Measurements from ENCODE around the gene TNFRSF21. TPM values are rescaled to one million over a fixed set of nuclear protein-coding genes. Genes with fewer than 3 reads are reported as not detected.

TNFRSF21 gene
- total RNA-seq, 1 experiment from 2014 or later: 172 TPM

DNA sequence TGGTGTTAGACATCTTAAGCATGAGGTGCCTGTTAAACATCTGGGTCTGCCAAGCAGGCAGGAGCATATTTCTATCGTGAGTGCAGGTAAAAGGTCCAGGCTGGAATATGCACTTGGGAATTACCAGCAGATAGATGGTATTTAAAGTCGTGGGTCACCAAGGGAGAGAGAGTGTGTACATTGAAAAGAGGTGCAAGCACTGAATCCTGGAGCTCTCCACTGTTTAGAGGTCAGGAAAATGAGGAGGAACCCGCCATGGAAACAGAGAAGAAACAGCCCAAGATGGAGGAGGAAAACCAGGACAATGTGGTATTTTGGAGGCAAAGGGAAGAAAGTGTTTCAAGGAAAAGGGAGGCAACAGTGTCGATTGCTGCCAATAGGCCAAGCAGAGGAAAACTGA, 46.4 kb downstream of the TNFRSF21 start:
- Histone ChIP-seq H3K9me3 (ENCODE audit: insufficient read depth, low read depth) (no peaks in the 10 kb centered on the region), H4K20me1 (ENCODE audit: insufficient read depth) (peaks cover 72% of the 10 kb centered on the region), H3K4me2 (no peak overlapping the region), H3K4me1 (replicated peaks; ENCODE audit: insufficient read depth) (peaks cover 5% of the 10 kb centered on the region), H3K79me2 (ENCODE audit: low read depth) (peaks cover 100% of the 10 kb centered on the region), H3K27me3 (ENCODE audit: insufficient read depth, low read depth) (no peaks in the 10 kb centered on the region), H3K9me2 (ENCODE audit: insufficient read depth) (no peaks in the 10 kb centered on the region), H3F3A (ENCODE audit: insufficient read depth, low read depth) (peaks cover 96% of the 10 kb centered on the region), H2AFZ (no peak overlapping the region), H3K27ac (peak overlapping the region; percentile 8; the same call in 1 of the 2 replicates), H3K36me3 (ENCODE audit: low read depth) (peaks cover 79% of the 10 kb centered on the region), H3K4me3 (no peak overlapping the region)
- POLR2A ChIA-PET (ENCODE audit: unreplicated experiment): no interaction called here
- TF ChIP-seq CTCF (conservative IDR thresholded peaks at IDR 0.05): no peak
- TF ChIP-seq EZH2 (IDR thresholded peaks at IDR 0.05; ENCODE audit: low read depth): no peak
- CTCF ChIA-PET: no interaction called here
- no TSS peak for BruUV-seq (replicated peaks)
- no peak for DNase-seq
- intact Hi-C loops (cut with micrococcal nuclease; ENCODE audit: unreplicated experiment): no loop called here

DNA sequence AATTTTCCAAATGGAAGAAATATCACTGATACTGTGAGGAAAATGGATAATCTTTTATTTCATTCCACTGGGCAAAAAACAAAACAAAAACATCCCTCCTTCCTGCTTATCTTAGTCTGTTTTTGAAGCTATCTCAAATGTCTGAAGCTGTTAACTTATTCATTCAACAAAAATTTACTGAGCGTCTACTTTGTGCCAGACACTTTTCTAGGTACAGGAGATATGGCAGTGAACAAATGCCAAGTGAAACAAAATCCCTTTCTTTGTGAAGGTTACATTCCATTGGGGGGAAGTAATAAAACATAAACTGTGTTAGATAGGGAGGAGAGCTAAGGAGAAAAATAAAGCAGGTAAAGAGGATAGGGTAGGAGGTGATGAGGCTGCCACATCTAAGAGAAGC, 47.5 kb downstream of the TNFRSF21 start:
- no TSS peak for BruUV-seq (replicated peaks)
- H4K20me1 ChIP-seq (ENCODE audit: insufficient read depth): peaks cover 69% of the 10 kb centered on the region

GRCh38 chr6:47261191-47261590, 48.5 kb downstream of the TNFRSF21 start:
- Histone ChIP-seq H3K9me2 (ENCODE audit: insufficient read depth) (no peaks in the 10 kb centered on the region), H3K9me3 (ENCODE audit: insufficient read depth, low read depth) (no peaks in the 10 kb centered on the region), H3K4me2 (no peak overlapping the region), H3K27ac (peak overlapping the region; percentile 22; the same call in 1 of the 2 replicates), H3K4me3 (no peak overlapping the region), H3F3A (ENCODE audit: insufficient read depth, low read depth) (peaks cover 96% of the 10 kb centered on the region), H3K79me2 (ENCODE audit: low read depth) (peaks cover 100% of the 10 kb centered on the region), H4K20me1 (ENCODE audit: insufficient read depth) (peaks cover 65% of the 10 kb centered on the region), H3K36me3 (ENCODE audit: low read depth) (peaks cover 87% of the 10 kb centered on the region), H3K27me3 (ENCODE audit: insufficient read depth, low read depth) (no peaks in the 10 kb centered on the region), H3K4me1 (replicated peaks; ENCODE audit: insufficient read depth) (no peaks in the 10 kb centered on the region; the same call in 1 of the 2 replicates), H2AFZ (no peak overlapping the region)
- CTCF ChIA-PET: no interaction called here
- DNase-seq: no peak
- no TSS peak for BruUV-seq (replicated peaks)
- intact Hi-C loops (cut with micrococcal nuclease; ENCODE audit: unreplicated experiment): no loop called here
- TF ChIP-seq EZH2 (IDR thresholded peaks at IDR 0.05; ENCODE audit: low read depth): no peak
- POLR2A ChIA-PET (ENCODE audit: unreplicated experiment): no interaction called here

More for the DNA sequence above, 47.5 kb downstream of the TNFRSF21 start:
- Histone ChIP-seq H3K4me2 (no peak overlapping the region), H3K4me3 (no peak overlapping the region), H3K4me1 (replicated peaks; ENCODE audit: insufficient read depth) (no peaks in the 10 kb centered on the region; the same call in 1 of the 2 replicates), H3F3A (ENCODE audit: insufficient read depth, low read depth) (peaks cover 94% of the 10 kb centered on the region), H3K9me2 (ENCODE audit: insufficient read depth) (no peaks in the 10 kb centered on the region), H3K27ac (peak overlapping the region; percentile 8; the same call in 1 of the 2 replicates), H2AFZ (no peak overlapping the region), H3K9me3 (ENCODE audit: insufficient read depth, low read depth) (no peaks in the 10 kb centered on the region), H3K36me3 (ENCODE audit: low read depth) (peaks cover 78% of the 10 kb centered on the region), H3K27me3 (ENCODE audit: insufficient read depth, low read depth) (no peaks in the 10 kb centered on the region), H3K79me2 (ENCODE audit: low read depth) (peaks cover 100% of the 10 kb centered on the region)
- DNase-seq: peak in 1 of 2 experiments; percentile 26
- no peak for TF ChIP-seq CTCF (conservative IDR thresholded peaks at IDR 0.05)
- no peak for TF ChIP-seq EZH2 (IDR thresholded peaks at IDR 0.05; ENCODE audit: low read depth)
- CTCF ChIA-PET: interaction anchor here (0.6 kb wide), 1 partner anchor 14 kb away, joined by 3 read pairs; no protein-coding TSS in a partner anchor
- intact Hi-C loops (cut with micrococcal nuclease; ENCODE audit: unreplicated experiment): no loop called here
- POLR2A ChIA-PET (ENCODE audit: unreplicated experiment): no interaction called here

DNA sequence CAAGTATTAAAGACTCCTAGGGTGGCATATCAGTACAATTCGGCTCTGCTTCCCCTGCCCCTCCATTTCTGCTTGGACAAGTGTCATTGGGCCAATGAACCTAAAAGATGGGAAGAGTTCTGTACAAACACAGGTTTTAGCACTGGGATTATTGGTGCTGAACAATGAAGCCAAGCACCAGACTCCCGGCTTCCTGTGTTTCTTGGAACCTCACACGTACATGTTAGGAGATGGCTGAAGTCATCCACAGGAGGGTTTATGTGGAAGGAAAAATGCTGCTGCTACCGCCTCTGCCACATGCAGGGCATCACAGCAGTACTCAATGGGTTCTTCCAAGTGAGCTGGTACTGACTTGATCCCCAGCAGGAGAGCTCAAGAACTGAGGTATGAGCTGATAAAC, 49.7 kb downstream of the TNFRSF21 start:
- ChIA-PET POLR2A (ENCODE audit: unreplicated experiment) (no interaction called here), CTCF (no interaction called here)
- Histone ChIP-seq H3K4me1 (replicated peaks; ENCODE audit: insufficient read depth) (peaks cover under 1% of the 10 kb centered on the region; the same call in 1 of the 2 replicates), H3K27ac (peak overlapping the region; percentile 39; the same call in 1 of the 2 replicates), H3K9me2 (ENCODE audit: insufficient read depth) (no peaks in the 10 kb centered on the region), H3F3A (ENCODE audit: insufficient read depth, low read depth) (peaks cover 97% of the 10 kb centered on the region), H3K4me3 (no peak overlapping the region), H3K9me3 (ENCODE audit: insufficient read depth, low read depth) (no peaks in the 10 kb centered on the region), H3K27me3 (ENCODE audit: insufficient read depth, low read depth) (no peaks in the 10 kb centered on the region), H3K79me2 (ENCODE audit: low read depth) (peaks cover 100% of the 10 kb centered on the region), H3K4me2 (no peak overlapping the region), H3K36me3 (ENCODE audit: low read depth) (peaks cover 84% of the 10 kb centered on the region), H2AFZ (no peak overlapping the region), H4K20me1 (ENCODE audit: insufficient read depth) (peaks cover 53% of the 10 kb centered on the region)
- BruUV-seq (replicated peaks): no TSS peak
- peak in 1 of 2 experiments; percentile 11 for DNase-seq
- intact Hi-C loops (cut with micrococcal nuclease; ENCODE audit: unreplicated experiment): no loop called here
- no peak for TF ChIP-seq EZH2 (IDR thresholded peaks at IDR 0.05; ENCODE audit: low read depth)
- no peak for TF ChIP-seq CTCF (conservative IDR thresholded peaks at IDR 0.05)
